IPS-18a (cell line): ENCODE data around the gene TRIM51.

ENCODE experiments used
- H3K27ac ChIP-seq: one replicate; pipeline ENCODE4 v1.5.1; 2013; ENCODE audit warnings: low read length
- H3K27me3 ChIP-seq: one replicate; pipeline ENCODE4 v1.6.1; 2013; ENCODE audit warnings: mild to moderate bottlenecking, low read length; ENCODE audit not compliant: control insufficient read depth, insufficient read depth
- H3K36me3 ChIP-seq: one replicate; pipeline ENCODE4 v1.6.1; 2013; ENCODE audit warnings: low read depth, low read length; ENCODE audit not compliant: control insufficient read depth
- H3K4me1 ChIP-seq: one replicate; pipeline ENCODE4 v1.6.1; 2013; ENCODE audit warnings: low read depth, low read length; ENCODE audit not compliant: control insufficient read depth
- H3K4me3 ChIP-seq: one replicate; pipeline ENCODE4 v1.5.1; 2013; ENCODE audit warnings: low read length
- H3K9ac ChIP-seq: one replicate; pipeline ENCODE4 v1.6.1; 2013; ENCODE audit warnings: mild to moderate bottlenecking, low read length, moderate library complexity
- H3K9me3 ChIP-seq: one replicate; pipeline ENCODE4 v1.6.1; 2013; ENCODE audit warnings: low read depth, low read length; ENCODE audit not compliant: control insufficient read depth

TRIM51 gene

GRCh38 chr11:55902308-55902707, 19.2 kb downstream of the TRIM51 start:
- no peaks in the 10 kb centered on the region for H3K36me3 ChIP-seq
- no peaks in the 10 kb centered on the region for H3K27me3 ChIP-seq
- no peak overlapping the region for H3K4me3 ChIP-seq
- no peak overlapping the region for H3K9ac ChIP-seq
- H3K4me1 ChIP-seq = no peaks in the 10 kb centered on the region
- H3K27ac ChIP-seq = no peak overlapping the region
- peaks cover 39% of the 10 kb centered on the region for H3K9me3 ChIP-seq

GRCh38 chr11:55914482-55914881, 31.4 kb downstream of the TRIM51 start, which contains the start of gene OR5W2:
OR5W2 (minus strand) TSS chr11:55914582; CDS start chr11:55914582, 0 bp downstream.
- Histone ChIP-seq H3K9ac (no peak within 1 kb of the TSS), H3K9me3 (peaks cover 68% of the 10 kb centered on the region), H3K27me3 (no peaks in the 10 kb centered on the region), H3K4me3 (no peak within 1 kb of the TSS), H3K4me1 (no peaks in the 10 kb centered on the region), H3K27ac (no peak within 1 kb of the TSS), H3K36me3 (no peaks in the 10 kb centered on the region)

GRCh38 chr11:55920537-55920936, 37.4 kb downstream of the TRIM51 start:
- H3K4me3 ChIP-seq = no peak overlapping the region
- no peaks in the 10 kb centered on the region for H3K4me1 ChIP-seq
- peaks cover 53% of the 10 kb centered on the region for H3K9me3 ChIP-seq
- H3K9ac ChIP-seq = no peak overlapping the region
- no peaks in the 10 kb centered on the region for H3K36me3 ChIP-seq
- no peak overlapping the region for H3K27ac ChIP-seq
- no peaks in the 10 kb centered on the region for H3K27me3 ChIP-seq

- H3K4me1 ChIP-seq = no peaks in the 10 kb centered on the region
- H3K27ac ChIP-seq = no peak within 1 kb of the TSS
Observed at GRCh38 chr11:55936300-55936699, 53.2 kb downstream of the TRIM51 start, which contains the start of gene OR5I1. OR5I1 (minus strand) TSS chr11:55936400; CDS start chr11:55936400, 0 bp downstream.

More at GRCh38 chr11:55936300-55936699, 53.2 kb downstream of the TRIM51 start, which contains the start of gene OR5I1:
- Histone ChIP-seq H3K9me3 (peaks cover 28% of the 10 kb centered on the region), H3K27me3 (no peaks in the 10 kb centered on the region), H3K36me3 (no peaks in the 10 kb centered on the region), H3K4me3 (no peak within 1 kb of the TSS), H3K9ac (no peak within 1 kb of the TSS)
